Measurements from ENCODE around the gene POMT2.

POMT2 gene

GRCh38 chr14:77355811-77356210, 35.1 kb upstream of the POMT2 start:
- CTCF ChIA-PET, result interaction anchor here (0.8 kb wide), 1 partner anchor 14 kb away, joined by 3 read pairs; no protein-coding TSS in a partner anchor
- no peak for TF ChIP-seq CTCF (IDR thresholded peaks at IDR 0.05; ENCODE audit: control extremely low read depth, extremely low read depth, low read depth, missing control alignments)
- no peak for DNase-seq (ENCODE audit: extremely low spot score)
- POLR2A ChIA-PET, result no interaction called here

GRCh38 chr14:77353469-77354141, 32.9 kb upstream of the POMT2 start:
- POLR2A ChIA-PET, result no interaction called here
- no peak for DNase-seq (ENCODE audit: extremely low spot score)
- TF ChIP-seq CTCF (IDR thresholded peaks at IDR 0.05; ENCODE audit: control extremely low read depth, extremely low read depth, low read depth, missing control alignments), result no peak
- CTCF ChIA-PET, result interaction anchor here (1.1 to 2.1 kb wide), 3 partner anchors 9 to 14 kb away, joined by 3 to 8 read pairs (median 3); no protein-coding TSS in a partner anchor

GRCh38 chr14:77347751-77348150, 27.1 kb upstream of the POMT2 start:
- CTCF ChIA-PET, result no interaction called here
- peak; percentile 35 for DNase-seq (ENCODE audit: extremely low spot score)
- TF ChIP-seq CTCF (IDR thresholded peaks at IDR 0.05; ENCODE audit: control extremely low read depth, extremely low read depth, low read depth, missing control alignments), result no peak
- POLR2A ChIA-PET, result no interaction called here

- ChIA-PET CTCF (interaction anchor here (1.0 kb wide), 1 partner anchor 17 kb away, joined by 3 read pairs; no protein-coding TSS in a partner anchor), POLR2A (no interaction called here)
- no peak for TF ChIP-seq CTCF (IDR thresholded peaks at IDR 0.05; ENCODE audit: control extremely low read depth, extremely low read depth, low read depth, missing control alignments)
- no peak for DNase-seq (ENCODE audit: extremely low spot score)
Measured at GRCh38 chr14:77346495-77346894, 25.8 kb upstream of the POMT2 start.

GRCh38 chr14:77344377-77344996, 23.8 kb upstream of the POMT2 start:
- POLR2A ChIA-PET, result interaction anchor here (0.6 kb wide), 1 partner anchor 23 kb away, joined by 3 read pairs; no protein-coding TSS in a partner anchor
- CTCF ChIA-PET, result interaction anchor here (1.0 to 2.2 kb wide), 2 partner anchors 9 kb away, joined by 4 to 8 read pairs; no protein-coding TSS in a partner anchor
- no peak for TF ChIP-seq CTCF (IDR thresholded peaks at IDR 0.05; ENCODE audit: control extremely low read depth, extremely low read depth, low read depth, missing control alignments)
- no peak for DNase-seq (ENCODE audit: extremely low spot score)

GRCh38 chr14:77343662-77344061, 23.0 kb upstream of the POMT2 start:
- ChIA-PET CTCF (interaction anchor here (1.1 to 2.2 kb wide), 2 partner anchors 10 to 19 kb away, joined by 4 to 8 read pairs; no protein-coding TSS in a partner anchor), POLR2A (no interaction called here)
- TF ChIP-seq CTCF (IDR thresholded peaks at IDR 0.05; ENCODE audit: control extremely low read depth, extremely low read depth, low read depth, missing control alignments), result no peak
- no peak for DNase-seq (ENCODE audit: extremely low spot score)

Measured in GM10248 (cell line).